Neural cell (in vitro differentiated cells): ENCODE data around the gene ZNF784. TPM values are rescaled to one million over a fixed set of nuclear protein-coding genes. Genes with fewer than 3 reads are reported as not detected.
A peak's percentile ranks its signal among the peaks of the same experiment; 100 is the strongest.

Experiments used
- H2AFZ ChIP-seq: fragments of 200-600, 300-800 bp; sonication (generic), shearing (Covaris generic); 2 replicates; pipeline ENCODE4 v1.6.0; 2014; ENCODE audit warnings: low read depth, mild to moderate bottlenecking, antibody characterized with exemption, low read length, moderate library complexity
- H3F3A ChIP-seq: fragments of 200-600 bp; shearing (Covaris generic); 2 replicates; pipeline ENCODE4 v1.6.1; 2016; ENCODE audit warnings: mild to moderate bottlenecking, moderate library complexity, mixed read lengths, antibody characterized with exemption, low read length; ENCODE audit not compliant: insufficient read depth, poor library complexity, severe bottlenecking
- H3K27ac ChIP-seq: fragments of 200-600, 300-800 bp; sonication (generic), shearing (Covaris generic); 2 replicates; pipeline ENCODE4 v1.5.1; 2014; ENCODE audit warnings: mild to moderate bottlenecking, low read length, moderate library complexity
- H3K27me3 ChIP-seq: fragments of 300-800, 200-600 bp; sonication (generic), shearing (Covaris generic); 2 replicates; pipeline ENCODE4 v1.6.0; 2014; ENCODE audit warnings: mild to moderate bottlenecking, low read depth, low read length, moderate library complexity; ENCODE audit not compliant: insufficient read depth
- H3K36me3 ChIP-seq: fragments of 300-800, 200-600 bp; sonication (generic), shearing (Covaris generic); 2 replicates; pipeline ENCODE4 v1.5.1; 2014; ENCODE audit warnings: mild to moderate bottlenecking, antibody characterized with exemption, low read length, moderate library complexity; ENCODE audit not compliant: insufficient read depth
- H3K4me2 ChIP-seq: fragments of 300-800, 200-600 bp; sonication (generic), shearing (Covaris generic); 2 replicates; pipeline ENCODE4 v1.6.0; 2014; ENCODE audit warnings: mild to moderate bottlenecking, low read length
- H3K4me3 ChIP-seq: fragments of 300-800, 200-600 bp; sonication (generic), shearing (Covaris generic); 2 replicates; pipeline ENCODE4 v1.5.1; 2014; ENCODE audit warnings: mild to moderate bottlenecking, low read length, moderate library complexity
- H3K79me2 ChIP-seq: fragments of 200-600 bp; shearing (Covaris generic); replicated peaks from 2 replicates; pipeline ENCODE4 v1.6.0; 2014; ENCODE audit warnings: mild to moderate bottlenecking, low read length, moderate library complexity; ENCODE audit not compliant: insufficient read depth
- H3K9ac ChIP-seq: fragments of 300-800, 200-600 bp; sonication (generic), shearing (Covaris generic); 2 replicates; pipeline ENCODE4 v1.6.1; 2016; ENCODE audit warnings: mild to moderate bottlenecking, low read length, mixed read lengths
- H3K9me2 ChIP-seq: fragments of 200-600 bp; shearing (Covaris generic); 2 replicates; pipeline ENCODE4 v1.6.1; 2016; ENCODE audit warnings: mild to moderate bottlenecking, low read length, mixed read lengths; ENCODE audit not compliant: insufficient read depth
- H3K9me3 ChIP-seq: fragments of 200-600, 300-800 bp; sonication (generic), shearing (Covaris generic); 2 replicates; pipeline ENCODE4 v1.6.1; 2016; ENCODE audit warnings: mild to moderate bottlenecking, mixed run types, low read length, moderate library complexity, mixed read lengths
- H4K20me1 ChIP-seq: fragments of 200-600 bp; shearing (Covaris generic); 2 replicates; pipeline ENCODE4 v1.6.1; 2016; ENCODE audit warnings: mild to moderate bottlenecking, mixed run types; ENCODE audit not compliant: insufficient read depth
- CTCF ChIP-seq: fragments of 450-650 bp; IDR thresholded peaks from 2 replicates; pipeline ENCODE4 v1.5.1; 2014; ENCODE audit warnings: antibody characterized with exemption, mild to moderate bottlenecking, moderate library complexity; ENCODE audit not compliant: poor library complexity, severe bottlenecking
- EP300 ChIP-seq: fragments of 450-650 bp; conservative IDR thresholded peaks from 2 replicates; pipeline ENCODE4 v1.6.1; 2014; ENCODE audit warnings: antibody characterized with exemption, mild to moderate bottlenecking, moderate library complexity; ENCODE audit not compliant: poor library complexity, severe bottlenecking
- EZH2 ChIP-seq: fragments of 200-600, 300-800 bp; shearing (Covaris generic), sonication (generic); IDR thresholded peaks from 2 replicates; pipeline ENCODE4 v1.6.1; 2014; ENCODE audit warnings: antibody characterized with exemption, low read length, borderline replicate concordance, mild to moderate bottlenecking; ENCODE audit not compliant: insufficient read depth, poor library complexity, severe bottlenecking
- MXI1 ChIP-seq: fragments of 450-650 bp; conservative IDR thresholded peaks from 2 replicates; pipeline ENCODE4 v1.6.1; 2014; ENCODE audit warnings: antibody characterized with exemption, mild to moderate bottlenecking; ENCODE audit not compliant: poor library complexity, severe bottlenecking
- POLR2AphosphoS5 ChIP-seq: IDR thresholded peaks from 2 replicates; pipeline ENCODE4 v1.6.1; 2012
- RAD21 ChIP-seq: fragments of 450-650 bp; conservative IDR thresholded peaks from 2 replicates; pipeline ENCODE4 v1.6.1; 2014; ENCODE audit warnings: antibody characterized with exemption, mild to moderate bottlenecking, moderate library complexity
- REST ChIP-seq: IDR thresholded peaks from 2 replicates; pipeline ENCODE4 v1.6.1; 2012; ENCODE audit warnings: borderline replicate concordance
- SMC3 ChIP-seq: fragments of 450-650 bp; conservative IDR thresholded peaks from 2 replicates; pipeline ENCODE4 v1.6.1; 2014; ENCODE audit warnings: antibody characterized with exemption, mild to moderate bottlenecking, moderate library complexity; ENCODE audit not compliant: poor library complexity
- TAF1 ChIP-seq: IDR thresholded peaks from 2 replicates; pipeline ENCODE4 v1.6.1; 2012; ENCODE audit warnings: low read depth
- polyA plus RNA-seq: library from polyadenylated mRNA; depleted of rRNA; stranded (reverse); fragments of >200 nt; gene quantifications from 2 replicates; pipeline ENCODE4 v1.2.3, GENCODE V29; 2014

The ZNF784 gene
- polyA plus RNA-seq, 1 donor from 2014 or later = 10.3 TPM

- no peak for TF ChIP-seq REST
- no peak for TF ChIP-seq EZH2
- no peak for TF ChIP-seq RAD21
- TF ChIP-seq TAF1 = no peak
- TF ChIP-seq SMC3 = no peak
- no peak for TF ChIP-seq CTCF
- no peak for TF ChIP-seq EP300
- TF ChIP-seq POLR2AphosphoS5 = no peak
- no peak for TF ChIP-seq MXI1
- H3K4me2 ChIP-seq = no peak overlapping the region
- no peak overlapping the region for H3K4me3 ChIP-seq
- H3K9me2 ChIP-seq = no peaks in the 10 kb centered on the region
- no peaks in the 10 kb centered on the region for H4K20me1 ChIP-seq
- H3F3A ChIP-seq = no peaks in the 10 kb centered on the region
- no peaks in the 10 kb centered on the region for H3K36me3 ChIP-seq
- no peak overlapping the region for H3K9ac ChIP-seq
- no peaks in the 10 kb centered on the region for H3K27me3 ChIP-seq
- H3K27ac ChIP-seq = no peak overlapping the region
- H3K9me3 ChIP-seq = no peaks in the 10 kb centered on the region
- no peak overlapping the region for H2AFZ ChIP-seq
- H3K79me2 ChIP-seq = peaks cover 8% of the 10 kb centered on the region
Observed at GRCh38 chr19:55621205-55621672, 3.1 kb downstream of the ZNF784 start.

- Histone ChIP-seq H3K4me2 (no peak overlapping the region), H3K9me3 (no peaks in the 10 kb centered on the region), H3K9me2 (no peaks in the 10 kb centered on the region), H3K36me3 (no peaks in the 10 kb centered on the region), H3K9ac (no peak overlapping the region), H3K27me3 (no peaks in the 10 kb centered on the region), H4K20me1 (no peaks in the 10 kb centered on the region), H3K4me3 (no peak overlapping the region), H2AFZ (no peak overlapping the region), H3K27ac (no peak overlapping the region), H3F3A (no peaks in the 10 kb centered on the region), H3K79me2 (peaks cover 8% of the 10 kb centered on the region)
- TF ChIP-seq MXI1 (no peak), POLR2AphosphoS5 (peak; percentile 1)
Observed at GRCh38 chr19:55620410-55621204, 3.8 kb downstream of the ZNF784 start.
